HL-60 (cell line): Measurements from ENCODE around the gene USP17L26.
"Not testable (repeated sequence)": the region's sequence is repeated elsewhere in the genome, so short reads cannot be mapped to it uniquely, and the experiment has no call there.

ENCODE experiments used
- DNase-seq, 2 experiments: peaks; one replicate each; pipeline ENCODE4 v3.0.0-alpha.2; 2010 to 2020; ENCODE audit warnings: low read depth in 1 of 2, low spot score in 1 of 2
- H3K27ac ChIP-seq: fragments of 250-450 bp; sonication (Bioruptor Pico); replicated peaks from 2 replicates; pipeline ENCODE4 v1.5.1; 2020; ENCODE audit warnings: mild to moderate bottlenecking, moderate library complexity
- H3K27me3 ChIP-seq: fragments of 250-450 bp; sonication (Bioruptor Pico); 2 replicates; pipeline ENCODE4 v1.5.1; 2021; ENCODE audit warnings: mild to moderate bottlenecking, moderate library complexity; ENCODE audit not compliant: insufficient read depth, poor library complexity, severe bottlenecking
- H3K4me3 ChIP-seq: replicated peaks from 2 replicates; pipeline ENCODE4 v1.5.1; 2011; ENCODE audit warnings: mild to moderate bottlenecking, control low read depth, low read length; ENCODE audit not compliant: insufficient read depth
- long read RNA-seq: library from polyadenylated mRNA; unstranded; transcript quantifications from one replicate; pipeline ENCODE4 v2.0.0, GENCODE V29; 2020

The USP17L26 gene, protein sequence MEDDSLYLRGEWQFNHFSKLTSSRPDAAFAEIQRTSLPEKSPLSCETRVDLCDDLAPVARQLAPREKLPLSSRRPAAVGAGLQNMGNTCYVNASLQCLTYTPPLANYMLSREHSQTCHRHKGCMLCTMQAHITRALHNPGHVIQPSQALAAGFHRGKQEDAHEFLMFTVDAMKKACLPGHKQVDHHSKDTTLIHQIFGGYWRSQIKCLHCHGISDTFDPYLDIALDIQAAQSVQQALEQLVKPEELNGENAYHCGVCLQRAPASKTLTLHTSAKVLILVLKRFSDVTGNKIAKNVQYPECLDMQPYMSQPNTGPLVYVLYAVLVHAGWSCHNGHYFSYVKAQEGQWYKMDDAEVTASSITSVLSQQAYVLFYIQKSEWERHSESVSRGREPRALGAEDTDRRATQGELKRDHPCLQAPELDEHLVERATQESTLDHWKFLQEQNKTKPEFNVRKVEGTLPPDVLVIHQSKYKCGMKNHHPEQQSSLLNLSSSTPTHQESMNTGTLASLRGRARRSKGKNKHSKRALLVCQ
- long read RNA-seq = 0 reads

DNA sequence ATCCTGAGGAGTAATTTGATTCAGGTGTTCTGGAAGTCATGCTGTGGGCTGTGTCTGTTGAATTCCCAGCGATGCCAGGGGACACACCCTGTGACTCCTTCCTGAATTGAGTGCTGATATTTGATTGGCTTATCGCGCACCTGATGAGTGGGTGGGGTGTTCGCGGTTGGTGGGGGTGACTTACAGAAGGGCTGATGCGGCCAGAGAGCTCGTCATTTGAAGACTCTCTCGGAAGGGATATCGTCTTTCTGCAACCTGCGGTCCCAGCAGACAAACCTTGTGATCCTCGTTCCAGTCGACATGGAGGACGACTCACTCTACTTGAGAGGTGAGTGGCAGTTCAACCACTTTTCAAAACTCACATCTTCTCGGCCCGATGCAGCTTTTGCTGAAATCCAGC, at the start of gene USP17L26:
TSS of gene USP17L26 (plus strand) at position 301 of the 400 bp plus-strand sequence. CDS start at position 301, 0 bp downstream.
- DNase-seq, H3K4me3 ChIP-seq, H3K27me3 ChIP-seq, H3K27ac ChIP-seq: not testable (repeated sequence)

DNA sequence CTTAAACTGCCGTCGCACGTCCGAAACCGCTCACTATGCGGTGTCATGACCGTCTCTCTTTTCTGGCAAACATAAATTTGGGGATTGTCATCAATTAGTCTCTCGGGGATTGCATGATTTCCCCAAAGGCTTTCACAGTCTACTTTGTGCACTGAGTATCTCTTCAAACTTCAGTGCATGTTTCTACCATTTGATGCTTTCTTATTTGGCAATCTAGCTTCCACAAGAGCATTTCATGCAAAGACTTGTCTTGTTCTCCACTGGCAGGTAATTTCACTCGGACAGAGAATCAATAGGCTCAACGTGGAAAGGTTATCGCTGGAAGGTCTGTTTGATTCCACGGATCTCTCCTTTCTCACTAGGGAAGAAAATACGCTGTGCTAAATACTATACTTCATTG, 10.3 kb upstream of the USP17L26 start:
- peak in 1 of 2 experiments; percentile 2 for DNase-seq
- not testable (repeated sequence) for H3K27me3 ChIP-seq, H3K27ac ChIP-seq, H3K4me3 ChIP-seq

DNA sequence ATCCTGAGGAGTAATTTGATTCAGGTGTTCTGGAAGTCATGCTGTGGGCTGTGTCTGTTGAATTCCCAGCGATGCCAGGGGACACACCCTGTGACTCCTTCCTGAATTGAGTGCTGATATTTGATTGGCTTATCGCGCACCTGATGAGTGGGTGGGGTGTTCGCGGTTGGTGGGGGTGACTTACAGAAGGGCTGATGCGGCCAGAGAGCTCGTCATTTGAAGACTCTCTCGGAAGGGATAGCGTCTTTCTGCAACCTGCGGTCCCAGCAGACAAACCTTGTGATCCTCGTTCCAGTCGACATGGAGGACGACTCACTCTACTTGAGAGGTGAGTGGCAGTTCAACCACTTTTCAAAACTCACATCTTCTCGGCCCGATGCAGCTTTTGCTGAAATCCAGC, 9.6 kb upstream of the USP17L26 start, which contains the start of gene USP17L24:
TSS of gene USP17L24 (plus strand) at position 301 of the 400 bp plus-strand sequence. CDS start at position 301, 0 bp downstream.
- not testable (repeated sequence) for H3K27ac ChIP-seq, H3K4me3 ChIP-seq, DNase-seq, H3K27me3 ChIP-seq

DNA sequence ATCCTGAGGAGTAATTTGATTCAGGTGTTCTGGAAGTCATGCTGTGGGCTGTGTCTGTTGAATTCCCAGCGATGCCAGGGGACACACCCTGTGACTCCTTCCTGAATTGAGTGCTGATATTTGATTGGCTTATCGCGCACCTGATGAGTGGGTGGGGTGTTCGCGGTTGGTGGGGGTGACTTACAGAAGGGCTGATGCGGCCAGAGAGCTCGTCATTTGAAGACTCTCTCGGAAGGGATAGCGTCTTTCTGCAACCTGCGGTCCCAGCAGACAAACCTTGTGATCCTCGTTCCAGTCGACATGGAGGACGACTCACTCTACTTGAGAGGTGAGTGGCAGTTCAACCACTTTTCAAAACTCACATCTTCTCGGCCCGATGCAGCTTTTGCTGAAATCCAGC, 4.8 kb upstream of the USP17L26 start, which contains the start of gene USP17L25:
TSS of gene USP17L25 (plus strand) at position 301 of the 400 bp plus-strand sequence. CDS start at position 301, 0 bp downstream.
- H3K27ac ChIP-seq, DNase-seq, H3K27me3 ChIP-seq, H3K4me3 ChIP-seq: not testable (repeated sequence)

DNA sequence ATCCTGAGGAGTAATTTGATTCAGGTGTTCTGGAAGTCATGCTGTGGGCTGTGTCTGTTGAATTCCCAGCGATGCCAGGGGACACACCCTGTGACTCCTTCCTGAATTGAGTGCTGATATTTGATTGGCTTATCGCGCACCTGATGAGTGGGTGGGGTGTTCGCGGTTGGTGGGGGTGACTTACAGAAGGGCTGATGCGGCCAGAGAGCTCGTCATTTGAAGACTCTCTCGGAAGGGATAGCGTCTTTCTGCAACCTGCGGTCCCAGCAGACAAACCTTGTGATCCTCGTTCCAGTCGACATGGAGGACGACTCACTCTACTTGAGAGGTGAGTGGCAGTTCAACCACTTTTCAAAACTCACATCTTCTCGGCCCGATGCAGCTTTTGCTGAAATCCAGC, 4.6 kb downstream of the USP17L26 start, which contains the start of gene USP17L5:
TSS of gene USP17L5 (plus strand) at position 301 of the 400 bp plus-strand sequence. CDS start at position 301, 0 bp downstream.
- not testable (repeated sequence) for DNase-seq, H3K27me3 ChIP-seq, H3K27ac ChIP-seq, H3K4me3 ChIP-seq

DNA sequence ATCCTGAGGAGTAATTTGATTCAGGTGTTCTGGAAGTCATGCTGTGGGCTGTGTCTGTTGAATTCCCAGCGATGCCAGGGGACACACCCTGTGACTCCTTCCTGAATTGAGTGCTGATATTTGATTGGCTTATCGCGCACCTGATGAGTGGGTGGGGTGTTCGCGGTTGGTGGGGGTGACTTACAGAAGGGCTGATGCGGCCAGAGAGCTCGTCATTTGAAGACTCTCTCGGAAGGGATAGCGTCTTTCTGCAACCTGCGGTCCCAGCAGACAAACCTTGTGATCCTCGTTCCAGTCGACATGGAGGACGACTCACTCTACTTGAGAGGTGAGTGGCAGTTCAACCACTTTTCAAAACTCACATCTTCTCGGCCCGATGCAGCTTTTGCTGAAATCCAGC, 9.4 kb downstream of the USP17L26 start, which contains the start of gene USP17L27:
TSS of gene USP17L27 (plus strand) at position 301 of the 400 bp plus-strand sequence. CDS start at position 301, 0 bp downstream.
- not testable (repeated sequence) for H3K4me3 ChIP-seq, DNase-seq, H3K27ac ChIP-seq, H3K27me3 ChIP-seq

DNA sequence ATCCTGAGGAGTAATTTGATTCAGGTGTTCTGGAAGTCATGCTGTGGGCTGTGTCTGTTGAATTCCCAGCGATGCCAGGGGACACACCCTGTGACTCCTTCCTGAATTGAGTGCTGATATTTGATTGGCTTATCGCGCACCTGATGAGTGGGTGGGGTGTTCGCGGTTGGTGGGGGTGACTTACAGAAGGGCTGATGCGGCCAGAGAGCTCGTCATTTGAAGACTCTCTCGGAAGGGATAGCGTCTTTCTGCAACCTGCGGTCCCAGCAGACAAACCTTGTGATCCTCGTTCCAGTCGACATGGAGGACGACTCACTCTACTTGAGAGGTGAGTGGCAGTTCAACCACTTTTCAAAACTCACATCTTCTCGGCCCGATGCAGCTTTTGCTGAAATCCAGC, 14.1 kb downstream of the USP17L26 start, which contains the start of gene USP17L28:
TSS of gene USP17L28 (plus strand) at position 301 of the 400 bp plus-strand sequence. CDS start at position 301, 0 bp downstream.
- not testable (repeated sequence) for DNase-seq, H3K27me3 ChIP-seq, H3K27ac ChIP-seq, H3K4me3 ChIP-seq

DNA sequence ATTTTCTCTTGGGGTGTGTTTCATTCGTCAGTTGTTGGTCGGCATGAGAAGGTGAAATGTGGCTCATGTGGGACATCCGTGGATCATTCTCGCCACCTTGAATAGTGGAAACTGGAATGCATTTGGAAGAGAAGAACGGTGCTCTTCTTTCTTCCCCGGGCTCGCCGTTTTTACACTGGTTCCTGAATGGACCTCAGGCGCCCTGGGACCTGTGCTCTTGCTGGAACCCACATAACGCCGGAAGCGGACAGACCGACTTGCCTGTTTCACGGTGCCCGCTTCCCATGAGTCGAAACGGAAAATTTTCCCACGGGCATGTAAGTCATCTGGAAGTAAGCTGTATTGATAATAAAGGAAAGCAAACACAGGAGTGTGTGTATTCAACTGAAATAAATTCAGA, 16.4 kb downstream of the USP17L26 start:
- not testable (repeated sequence) for DNase-seq, H3K27ac ChIP-seq, H3K4me3 ChIP-seq, H3K27me3 ChIP-seq

DNA sequence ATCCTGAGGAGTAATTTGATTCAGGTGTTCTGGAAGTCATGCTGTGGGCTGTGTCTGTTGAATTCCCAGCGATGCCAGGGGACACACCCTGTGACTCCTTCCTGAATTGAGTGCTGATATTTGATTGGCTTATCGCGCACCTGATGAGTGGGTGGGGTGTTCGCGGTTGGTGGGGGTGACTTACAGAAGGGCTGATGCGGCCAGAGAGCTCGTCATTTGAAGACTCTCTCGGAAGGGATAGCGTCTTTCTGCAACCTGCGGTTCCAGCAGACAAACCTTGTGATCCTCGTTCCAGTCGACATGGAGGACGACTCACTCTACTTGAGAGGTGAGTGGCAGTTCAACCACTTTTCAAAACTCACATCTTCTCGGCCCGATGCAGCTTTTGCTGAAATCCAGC, 18.9 kb downstream of the USP17L26 start, which contains the start of gene USP17L29:
TSS of gene USP17L29 (plus strand) at position 301 of the 400 bp plus-strand sequence. CDS start at position 301, 0 bp downstream.
- H3K27me3 ChIP-seq, H3K27ac ChIP-seq, H3K4me3 ChIP-seq, DNase-seq: not testable (repeated sequence)

DNA sequence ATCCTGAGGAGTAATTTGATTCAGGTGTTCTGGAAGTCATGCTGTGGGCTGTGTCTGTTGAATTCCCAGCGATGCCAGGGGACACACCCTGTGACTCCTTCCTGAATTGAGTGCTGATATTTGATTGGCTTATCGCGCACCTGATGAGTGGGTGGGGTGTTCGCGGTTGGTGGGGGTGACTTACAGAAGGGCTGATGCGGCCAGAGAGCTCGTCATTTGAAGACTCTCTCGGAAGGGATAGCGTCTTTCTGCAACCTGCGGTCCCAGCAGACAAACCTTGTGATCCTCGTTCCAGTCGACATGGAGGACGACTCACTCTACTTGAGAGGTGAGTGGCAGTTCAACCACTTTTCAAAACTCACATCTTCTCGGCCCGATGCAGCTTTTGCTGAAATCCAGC, 28.4 kb downstream of the USP17L26 start, which contains the start of gene USP17L30:
TSS of gene USP17L30 (plus strand) at position 301 of the 400 bp plus-strand sequence. CDS start at position 301, 0 bp downstream.
- H3K27me3 ChIP-seq, DNase-seq, H3K4me3 ChIP-seq, H3K27ac ChIP-seq: not testable (repeated sequence)

DNA sequence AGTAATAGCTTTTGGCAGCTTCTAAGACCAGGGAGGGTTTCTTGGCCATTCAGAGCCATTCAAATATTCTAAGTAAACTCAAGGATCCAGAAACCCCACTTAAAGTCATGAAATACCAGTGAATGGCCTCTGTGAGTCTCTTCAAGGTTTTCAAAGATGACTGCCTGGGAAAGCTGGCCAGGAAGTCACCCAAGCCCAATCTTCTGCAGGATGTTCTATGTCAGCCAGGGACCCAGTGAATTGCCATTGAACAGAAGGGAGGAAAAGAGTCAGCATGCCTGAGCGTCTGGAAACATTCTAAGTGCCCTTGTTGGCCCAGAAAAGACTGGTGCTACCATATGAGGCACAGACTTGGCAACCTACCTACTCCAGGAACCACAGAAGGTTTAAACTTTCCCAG, 45.4 kb downstream of the USP17L26 start:
- H3K27me3 ChIP-seq, DNase-seq, H3K27ac ChIP-seq, H3K4me3 ChIP-seq: not testable (repeated sequence)

DNA sequence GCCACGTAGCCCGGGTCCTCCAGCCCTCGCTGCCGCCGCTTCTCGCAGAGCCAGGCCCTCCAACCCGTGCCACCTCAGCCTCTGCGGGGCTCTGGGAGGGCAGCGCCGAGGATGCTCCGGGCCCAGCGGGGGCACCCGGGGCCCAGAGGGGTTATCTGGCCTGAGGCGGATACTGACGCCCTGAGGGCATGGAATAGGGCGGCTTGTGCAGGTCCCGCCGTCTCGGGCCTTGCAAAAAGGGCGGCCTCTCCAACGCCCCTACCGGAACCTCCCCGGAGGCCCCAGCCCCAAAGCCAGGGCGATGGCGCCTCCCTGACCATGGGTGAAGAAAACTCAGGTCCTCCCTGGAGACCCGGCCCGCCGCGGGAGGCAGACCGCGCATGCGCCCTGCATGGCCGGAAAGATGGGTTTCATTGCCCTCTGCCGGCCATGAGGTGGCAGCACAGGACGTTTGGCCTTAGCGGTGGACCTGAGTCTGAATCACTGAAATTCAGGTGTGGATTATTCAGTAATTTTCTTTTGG, 46.6 kb downstream of the USP17L26 start:
- DNase-seq = peak in 1 of 2 experiments; percentile 50
- H3K27me3 ChIP-seq, H3K27ac ChIP-seq: not testable (repeated sequence)
- H3K4me3 ChIP-seq = peak overlapping the region; percentile 40
